ENCODE measurements around the gene NBDY.
"Not testable (repeated sequence)": the region's sequence is repeated elsewhere in the genome, so short reads cannot be mapped to it uniquely, and the experiment has no call there.

The NBDY gene

GRCh38 chrX:56778099-56778923 is 49.3 kb downstream of the NBDY start:
- not testable (repeated sequence) for H3K36me3 ChIP-seq (ENCODE audit: control insufficient read depth in 1 of 2, insufficient read depth in 2 of 2, low read length in 2 of 2); H3K4me1 ChIP-seq (ENCODE audit: control insufficient read depth in 1 of 2, insufficient read depth in 2 of 2, low read length in 2 of 2); H3K27ac ChIP-seq (ENCODE audit: low read depth, low read length); H3K9ac ChIP-seq (ENCODE audit: low read depth in 1 of 2, low read length in 2 of 2); H3K9me3 ChIP-seq (ENCODE audit: control insufficient read depth in 1 of 2, low read length in 2 of 2); H3K4me3 ChIP-seq (ENCODE audit: low read depth in 1 of 2, low read length in 2 of 2); H3K27me3 ChIP-seq (ENCODE audit: control insufficient read depth in 1 of 2, insufficient read depth in 2 of 2, low read length in 2 of 2)

- not testable (repeated sequence) for H3K27me3 ChIP-seq (ENCODE audit: control insufficient read depth in 1 of 2, insufficient read depth in 2 of 2, low read length in 2 of 2); H3K36me3 ChIP-seq (ENCODE audit: control insufficient read depth in 1 of 2, insufficient read depth in 2 of 2, low read length in 2 of 2); H3K9me3 ChIP-seq (ENCODE audit: control insufficient read depth in 1 of 2, low read length in 2 of 2); H3K27ac ChIP-seq (ENCODE audit: low read depth, low read length); H3K4me1 ChIP-seq (ENCODE audit: control insufficient read depth in 1 of 2, insufficient read depth in 2 of 2, low read length in 2 of 2); H3K9ac ChIP-seq (ENCODE audit: low read depth in 1 of 2, low read length in 2 of 2); H3K4me3 ChIP-seq (ENCODE audit: low read depth in 1 of 2, low read length in 2 of 2)
Measured at GRCh38 chrX:56778924-56779468, 50.0 kb downstream of the NBDY start.

GRCh38 chrX:56780681-56781649 is 51.9 kb downstream of the NBDY start:
- not testable (repeated sequence) for H3K4me3 ChIP-seq (ENCODE audit: low read depth in 1 of 2, low read length in 2 of 2); H3K9ac ChIP-seq (ENCODE audit: low read depth in 1 of 2, low read length in 2 of 2); H3K36me3 ChIP-seq (ENCODE audit: control insufficient read depth in 1 of 2, insufficient read depth in 2 of 2, low read length in 2 of 2); H3K27ac ChIP-seq (ENCODE audit: low read depth, low read length); H3K4me1 ChIP-seq (ENCODE audit: control insufficient read depth in 1 of 2, insufficient read depth in 2 of 2, low read length in 2 of 2); H3K27me3 ChIP-seq (ENCODE audit: control insufficient read depth in 1 of 2, insufficient read depth in 2 of 2, low read length in 2 of 2); H3K9me3 ChIP-seq (ENCODE audit: control insufficient read depth in 1 of 2, low read length in 2 of 2)

- no peaks in the 10 kb centered on the region for H3K4me1 ChIP-seq (ENCODE audit: control insufficient read depth in 1 of 2, insufficient read depth in 2 of 2, low read length in 2 of 2)
- H3K9ac ChIP-seq (ENCODE audit: low read depth in 1 of 2, low read length in 2 of 2), result no peak overlapping the region
- H3K4me3 ChIP-seq (ENCODE audit: low read depth in 1 of 2, low read length in 2 of 2), result no peak overlapping the region
- peaks cover 3 to 8% of the 10 kb centered on the region in 2 donors for H3K36me3 ChIP-seq (ENCODE audit: control insufficient read depth in 1 of 2, insufficient read depth in 2 of 2, low read length in 2 of 2)
- H3K9me3 ChIP-seq (ENCODE audit: control insufficient read depth in 1 of 2, low read length in 2 of 2), result no peaks in the 10 kb centered on the region
- no peaks in the 10 kb centered on the region for H3K27me3 ChIP-seq (ENCODE audit: control insufficient read depth in 1 of 2, insufficient read depth in 2 of 2, low read length in 2 of 2)
- H3K27ac ChIP-seq (ENCODE audit: low read depth, low read length), result no peak overlapping the region
Measured at GRCh38 chrX:56782352-56782751, 53.3 kb downstream of the NBDY start.

- H3K36me3 ChIP-seq (ENCODE audit: control insufficient read depth in 1 of 2, insufficient read depth in 2 of 2, low read length in 2 of 2), result peaks cover 3 to 11% of the 10 kb centered on the region in 2 donors
- H3K27ac ChIP-seq (ENCODE audit: low read depth, low read length), result no peak overlapping the region
- no peak overlapping the region for H3K4me3 ChIP-seq (ENCODE audit: low read depth in 1 of 2, low read length in 2 of 2)
- no peaks in the 10 kb centered on the region for H3K9me3 ChIP-seq (ENCODE audit: control insufficient read depth in 1 of 2, low read length in 2 of 2)
- no peaks in the 10 kb centered on the region for H3K4me1 ChIP-seq (ENCODE audit: control insufficient read depth in 1 of 2, insufficient read depth in 2 of 2, low read length in 2 of 2)
- H3K27me3 ChIP-seq (ENCODE audit: control insufficient read depth in 1 of 2, insufficient read depth in 2 of 2, low read length in 2 of 2), result no peaks in the 10 kb centered on the region
- H3K9ac ChIP-seq (ENCODE audit: low read depth in 1 of 2, low read length in 2 of 2), result no peak overlapping the region
Measured at GRCh38 chrX:56782791-56783449, 53.9 kb downstream of the NBDY start.

GRCh38 chrX:56783450-56783831 is 54.4 kb downstream of the NBDY start:
- Histone ChIP-seq H3K4me3 (ENCODE audit: low read depth in 1 of 2, low read length in 2 of 2) (no peak overlapping the region), H3K9me3 (ENCODE audit: control insufficient read depth in 1 of 2, low read length in 2 of 2) (no peaks in the 10 kb centered on the region), H3K9ac (ENCODE audit: low read depth in 1 of 2, low read length in 2 of 2) (no peak overlapping the region), H3K4me1 (ENCODE audit: control insufficient read depth in 1 of 2, insufficient read depth in 2 of 2, low read length in 2 of 2) (no peaks in the 10 kb centered on the region), H3K27me3 (ENCODE audit: control insufficient read depth in 1 of 2, insufficient read depth in 2 of 2, low read length in 2 of 2) (no peaks in the 10 kb centered on the region), H3K27ac (ENCODE audit: low read depth, low read length) (no peak overlapping the region), H3K36me3 (ENCODE audit: control insufficient read depth in 1 of 2, insufficient read depth in 2 of 2, low read length in 2 of 2) (peaks cover 3 to 11% of the 10 kb centered on the region in 2 donors)

- Histone ChIP-seq H3K9me3 (ENCODE audit: control insufficient read depth in 1 of 2, low read length in 2 of 2) (no peaks in the 10 kb centered on the region), H3K27ac (ENCODE audit: low read depth, low read length) (no peak overlapping the region), H3K9ac (ENCODE audit: low read depth in 1 of 2, low read length in 2 of 2) (no peak overlapping the region), H3K4me3 (ENCODE audit: low read depth in 1 of 2, low read length in 2 of 2) (no peak overlapping the region), H3K27me3 (ENCODE audit: control insufficient read depth in 1 of 2, insufficient read depth in 2 of 2, low read length in 2 of 2) (no peaks in the 10 kb centered on the region), H3K36me3 (ENCODE audit: control insufficient read depth in 1 of 2, insufficient read depth in 2 of 2, low read length in 2 of 2) (peaks cover 6 to 11% of the 10 kb centered on the region in 2 donors), H3K4me1 (ENCODE audit: control insufficient read depth in 1 of 2, insufficient read depth in 2 of 2, low read length in 2 of 2) (no peaks in the 10 kb centered on the region)
Measured at GRCh38 chrX:56783996-56784620, 55.1 kb downstream of the NBDY start.

GRCh38 chrX:56784666-56785065 is 55.6 kb downstream of the NBDY start:
- H3K9me3 ChIP-seq (ENCODE audit: control insufficient read depth in 1 of 2, low read length in 2 of 2), result no peaks in the 10 kb centered on the region
- H3K27ac ChIP-seq (ENCODE audit: low read depth, low read length), result no peak overlapping the region
- H3K36me3 ChIP-seq (ENCODE audit: control insufficient read depth in 1 of 2, insufficient read depth in 2 of 2, low read length in 2 of 2), result peaks cover 8 to 11% of the 10 kb centered on the region in 2 donors
- H3K27me3 ChIP-seq (ENCODE audit: control insufficient read depth in 1 of 2, insufficient read depth in 2 of 2, low read length in 2 of 2), result no peaks in the 10 kb centered on the region
- H3K4me3 ChIP-seq (ENCODE audit: low read depth in 1 of 2, low read length in 2 of 2), result no peak overlapping the region
- H3K9ac ChIP-seq (ENCODE audit: low read depth in 1 of 2, low read length in 2 of 2), result no peak overlapping the region
- H3K4me1 ChIP-seq (ENCODE audit: control insufficient read depth in 1 of 2, insufficient read depth in 2 of 2, low read length in 2 of 2), result no peaks in the 10 kb centered on the region

- Histone ChIP-seq H3K27me3 (ENCODE audit: control insufficient read depth in 1 of 2, insufficient read depth in 2 of 2, low read length in 2 of 2) (no peaks in the 10 kb centered on the region), H3K36me3 (ENCODE audit: control insufficient read depth in 1 of 2, insufficient read depth in 2 of 2, low read length in 2 of 2) (peaks cover 8 to 11% of the 10 kb centered on the region in 2 donors), H3K4me3 (ENCODE audit: low read depth in 1 of 2, low read length in 2 of 2) (no peak overlapping the region), H3K9me3 (ENCODE audit: control insufficient read depth in 1 of 2, low read length in 2 of 2) (no peaks in the 10 kb centered on the region), H3K9ac (ENCODE audit: low read depth in 1 of 2, low read length in 2 of 2) (no peak overlapping the region), H3K4me1 (ENCODE audit: control insufficient read depth in 1 of 2, insufficient read depth in 2 of 2, low read length in 2 of 2) (no peaks in the 10 kb centered on the region), H3K27ac (ENCODE audit: low read depth, low read length) (no peak overlapping the region)
Measured at GRCh38 chrX:56785442-56785841, 56.4 kb downstream of the NBDY start.
